Cardiac septum (tissue), 1 donor: ENCODE data around the gene DARS1. TPM values are rescaled to one million over a fixed set of nuclear protein-coding genes. Genes with fewer than 3 reads are reported as not detected.
"Not testable (repeated sequence)": the region's sequence is repeated elsewhere in the genome, so short reads cannot be mapped to it uniquely, and the experiment has no call there.

ENCODE experiments used
- DNase-seq: peaks from one replicate; pipeline ENCODE4 v3.0.0-alpha.2; 2020; ENCODE audit warnings: low spot score
- intact Hi-C: fragments of 100-400 bp; cut with DNase I; formaldehyde crosslinking; loops from one replicate; pipeline ENCODE4 v1.14.0; 2022
- total RNA-seq: library from RNA; stranded (reverse); fragmentation: NEBNext Ultra II Directional; extraction: Animal tissue kit (Norgen Biotek cat#: 25700); gene quantifications from one replicate; pipeline ENCODE4 v1.2.1, GENCODE V29; 2021
- donor health status: DM: no; HTN: no; CAD: no.

Gene DARS1
- total RNA-seq, 1 donor from 2014 or later, result 52.9 TPM

GRCh38 chr2:135991861-135992260, 6.4 kb upstream of the DARS1 start:
- intact Hi-C loops, result no loop called here

GRCh38 chr2:135987441-135987840, 2.0 kb upstream of the DARS1 start:
- intact Hi-C loops, result loop anchor here (10.0 kb wide), 1 partner anchor 387 kb away; no protein-coding TSS in a partner anchor
- DNase-seq, result no peak

More at GRCh38 chr2:135991861-135992260, 6.4 kb upstream of the DARS1 start:
- DNase-seq, result no peak

- DNase-seq, result no peak
- intact Hi-C loops, result loop anchor here (10.0 kb wide), 1 partner anchor 388 kb away; no protein-coding TSS in a partner anchor
These were observed 1.1 kb upstream of the DARS1 start for GRCh38 chr2:135986507-135986906.

- intact Hi-C loops, result loop anchor here (10.0 kb wide), 1 partner anchor 389 kb away; no protein-coding TSS in a partner anchor
These were observed 484 bp upstream of the DARS1 start for GRCh38 chr2:135985826-135986393.

GRCh38 chr2:135984199-135985017, 1.0 kb downstream of the DARS1 start:
- no peak for DNase-seq
- intact Hi-C loops, result loop anchor here (10.0 kb wide), 1 partner anchor 390 kb away; no protein-coding TSS in a partner anchor

More at GRCh38 chr2:135985826-135986393, 484 bp upstream of the DARS1 start:
- DNase-seq, result no peak

GRCh38 chr2:135980434-135981079, 4.9 kb downstream of the DARS1 start:
- intact Hi-C loops, result loop anchor here (10.0 kb wide), 1 partner anchor 394 kb away; no protein-coding TSS in a partner anchor
- no peak for DNase-seq

GRCh38 chr2:135975702-135976101, 9.7 kb downstream of the DARS1 start:
- DNase-seq, result no peak
- intact Hi-C loops, result no loop called here

- no peak for DNase-seq
- intact Hi-C loops, result no loop called here
These were observed 11.4 kb downstream of the DARS1 start for GRCh38 chr2:135974036-135974435.

- DNase-seq, result no peak
- intact Hi-C loops, result no loop called here
These were observed 15.6 kb downstream of the DARS1 start for GRCh38 chr2:135969655-135970387.

- intact Hi-C loops, result no loop called here
- DNase-seq, result no peak
These were observed 19.7 kb downstream of the DARS1 start for GRCh38 chr2:135965756-135966155.

GRCh38 chr2:135964404-135964803, 21.0 kb downstream of the DARS1 start:
- intact Hi-C loops, result not testable (repeated sequence)

GRCh38 chr2:135963841-135964240, 21.6 kb downstream of the DARS1 start:
- intact Hi-C loops, result no loop called here
- no peak for DNase-seq

More at GRCh38 chr2:135964404-135964803, 21.0 kb downstream of the DARS1 start:
- DNase-seq, result not testable (repeated sequence)

GRCh38 chr2:135962366-135963123, 22.9 kb downstream of the DARS1 start:
- DNase-seq, result no peak
- intact Hi-C loops, result no loop called here

GRCh38 chr2:135960656-135961551, 24.5 kb downstream of the DARS1 start:
- no peak for DNase-seq
- intact Hi-C loops, result no loop called here

- no peak for DNase-seq
- intact Hi-C loops, result no loop called here
These were observed 25.3 kb downstream of the DARS1 start for GRCh38 chr2:135960150-135960549.

- intact Hi-C loops, DNase-seq: not testable (repeated sequence)
These were observed 26.5 kb downstream of the DARS1 start for GRCh38 chr2:135958927-135959326.

- intact Hi-C loops, result no loop called here
- DNase-seq, result no peak
These were observed 31.3 kb downstream of the DARS1 start for GRCh38 chr2:135954020-135954601.
